Liver (tissue), 9 donors: Measurements from ENCODE around the gene CEP76. TPM values are rescaled to one million over a fixed set of nuclear protein-coding genes. Genes with fewer than 3 reads are reported as not detected.
A peak's percentile ranks its signal among the peaks of the same experiment; 100 is the strongest.

Source experiments
- DNase-seq: peaks from one replicate; pipeline ENCODE4 v3.0.0-alpha.2; 2017; ENCODE audit warnings: low spot score
- H3K27ac ChIP-seq, 2 donors: one replicate each; pipeline ENCODE4 v1.7.0; 2013; ENCODE audit warnings: inconsistent platforms in 2 of 2, low read length in 2 of 2, control low read depth in 1 of 2, low read depth in 1 of 2, mild to moderate bottlenecking in 1 of 2
- H3K27me3 ChIP-seq, 4 donors: one replicate each; pipeline versions ENCODE4 v1.6.1 to v1.7.0; 2013; ENCODE audit warnings: low read length in 3 of 4, inconsistent platforms in 1 of 4, mild to moderate bottlenecking in 1 of 4, moderate library complexity in 1 of 4; ENCODE audit not compliant: control insufficient read depth in 4 of 4, insufficient read depth in 4 of 4
- H3K36me3 ChIP-seq, 4 donors: one replicate each; pipeline versions ENCODE4 v1.6.1 to v1.7.0; 2013; ENCODE audit warnings: low read length in 3 of 4, mild to moderate bottlenecking in 3 of 4, low read depth in 1 of 4, moderate library complexity in 1 of 4; ENCODE audit not compliant: control insufficient read depth in 4 of 4, insufficient read depth in 3 of 4
- H3K4me1 ChIP-seq, 4 donors: one replicate each; pipeline versions ENCODE4 v1.6.1 to v1.7.0; 2013; ENCODE audit warnings: low read length in 3 of 4, mild to moderate bottlenecking in 3 of 4, moderate library complexity in 1 of 4; ENCODE audit not compliant: control insufficient read depth in 4 of 4, insufficient read depth in 4 of 4
- H3K4me3 ChIP-seq, 3 donors: one replicate each; pipeline versions ENCODE4 v1.6.1 to v1.7.0; 2013; ENCODE audit warnings: low read length in 3 of 3, control low read depth in 1 of 3, low read depth in 1 of 3, mild to moderate bottlenecking in 1 of 3
- H3K9ac ChIP-seq, 2 donors: one replicate each; pipeline ENCODE4 v1.7.0; 2013; ENCODE audit warnings: low read length in 2 of 2, mild to moderate bottlenecking in 2 of 2, moderate library complexity in 2 of 2, control low read depth in 1 of 2, low read depth in 1 of 2
- H3K9me3 ChIP-seq, 4 donors: one replicate each; pipeline versions ENCODE4 v1.6.1 to v1.7.0; 2013; ENCODE audit warnings: low read length in 3 of 4; ENCODE audit not compliant: control insufficient read depth in 4 of 4
- ATF3 ChIP-seq: IDR thresholded peaks from 2 replicates; pipeline ENCODE4 v1.6.1; 2016; ENCODE audit warnings: antibody characterized with exemption
- CTCF ChIP-seq: fragments of 150-350 bp; IDR thresholded peaks from 2 replicates; pipeline ENCODE4 v1.5.1; 2017; ENCODE audit warnings: improper control_type of control experiment, low read depth, low read length; ENCODE audit not compliant: missing input control
- EGR1 ChIP-seq, 2 donors: IDR thresholded peaks; 2 replicates each; pipeline ENCODE4 v1.6.1; 2016 to 2018; ENCODE audit warnings: antibody characterized with exemption in 2 of 2, low read depth in 2 of 2
- FOXA1 ChIP-seq: IDR thresholded peaks from 2 replicates; pipeline ENCODE4 v1.6.1; 2016; ENCODE audit warnings: antibody characterized with exemption
- FOXA2 ChIP-seq: IDR thresholded peaks from 2 replicates; pipeline ENCODE4 v1.6.1; 2016; ENCODE audit warnings: antibody characterized with exemption
- GABPA ChIP-seq, 2 donors: IDR thresholded peaks in 1 of 2; conservative IDR thresholded peaks in 1 of 2; 2 replicates each; pipeline ENCODE4 v1.6.1; 2016; ENCODE audit warnings: antibody characterized with exemption in 2 of 2, mild to moderate bottlenecking in 1 of 2, moderate library complexity in 1 of 2
- HNF4G ChIP-seq: IDR thresholded peaks from 2 replicates; pipeline ENCODE4 v1.6.1; 2016; ENCODE audit warnings: antibody characterized with exemption
- JUND ChIP-seq, 2 donors: IDR thresholded peaks; 2 replicates each; pipeline ENCODE4 v1.6.1; 2016; ENCODE audit warnings: antibody characterized with exemption in 2 of 2
- MAX ChIP-seq: IDR thresholded peaks from 2 replicates; pipeline ENCODE4 v1.6.1; 2016; ENCODE audit warnings: antibody characterized with exemption
- NR2F2 ChIP-seq: IDR thresholded peaks from 2 replicates; pipeline ENCODE4 v1.6.1; 2016; ENCODE audit warnings: antibody characterized with exemption
- RAD21 ChIP-seq, 2 donors: IDR thresholded peaks; 2 replicates each; pipeline ENCODE4 v1.6.1; 2016; ENCODE audit warnings: antibody characterized with exemption in 2 of 2, mild to moderate bottlenecking in 2 of 2
- RXRA ChIP-seq, 2 donors: IDR thresholded peaks; 2 replicates each; pipeline ENCODE4 v1.6.1; 2017 to 2018; ENCODE audit warnings: antibody characterized with exemption in 2 of 2, mild to moderate bottlenecking in 1 of 2
- SP1 ChIP-seq: IDR thresholded peaks from 2 replicates; pipeline ENCODE4 v1.6.1; 2018; ENCODE audit warnings: antibody characterized with exemption, mild to moderate bottlenecking
- YY1 ChIP-seq: IDR thresholded peaks from 2 replicates; pipeline ENCODE4 v1.6.1; 2016; ENCODE audit warnings: antibody characterized with exemption, mild to moderate bottlenecking
- ZBTB33 ChIP-seq: IDR thresholded peaks from 2 replicates; pipeline ENCODE4 v1.6.1; 2016; ENCODE audit warnings: antibody characterized with exemption
- WGBS: extraction: QIAGEN DNeasy Blood & Tissue Kit; methylation state at CpG from one replicate; pipeline ENCODE4 v1.1.7; 2013; 5-methylcytosine and 5-hydroxymethylcytosine counted together
- polyA plus RNA-seq, 2 donors: library from polyadenylated mRNA; stranded (reverse) in 1 of 2; unstranded in 1 of 2; fragments of 200-250 nt in 1 of 2; fragments of >200 nt in 1 of 2; fragmentation: Nextera tagmentation in 1 of 2; extraction: Ambion mirVana in 1 of 2; gene quantifications; one replicate each; pipeline versions ENCODE4 v1.2.1 to v1.2.3, GENCODE V29; 2013 to 2015
- total RNA-seq, 2 donors: library from RNA; depleted of rRNA; stranded (reverse); fragments of >200 nt; gene quantifications; one replicate each; pipeline ENCODE4 v1.2.3, GENCODE V29; 2014
- donor health status: healthy.
- donor health status: healthy.
- donor health status: healthy.
- donor health status: healthy.
- donor health status: healthy.

Gene CEP76
- total and polyA plus RNA-seq, 4 donors: 1.3 to 11.8 (median 4.2) TPM

GRCh38 chr18:12745095-12745795, 42.7 kb upstream of the CEP76 start:
- Histone ChIP-seq H3K27ac (no peak overlapping the region), H3K4me3 (no peak overlapping the region), H3K27me3 (no peaks in the 10 kb centered on the region), H3K9ac (no peak overlapping the region), H3K4me1 (no peaks in the 10 kb centered on the region), H3K9me3 (no peaks in the 10 kb centered on the region), H3K36me3 (no peaks in the 10 kb centered on the region)
- 90% methylated on average over 7 of the region's 7 CpGs for WGBS
- TF ChIP-seq ATF3 (no peak), GABPA (IDR thresholded peaks at IDR 0.05 in 1 of 2, conservative IDR thresholded peaks at IDR 0.05 in 1 of 2) (no peak), CTCF (no peak), FOXA1 (no peak), RXRA (IDR thresholded peaks at IDR 0.05) (no peak), EGR1 (IDR thresholded peaks at IDR 0.05; ENCODE audit: low read depth in 2 of 2) (no peak), HNF4G (no peak), FOXA2 (no peak), RAD21 (IDR thresholded peaks at IDR 0.05) (no peak), JUND (IDR thresholded peaks at IDR 0.05) (no peak)
- no peak for DNase-seq

- Histone ChIP-seq H3K36me3 (no peaks in the 10 kb centered on the region), H3K27me3 (no peaks in the 10 kb centered on the region), H3K4me1 (no peaks in the 10 kb centered on the region), H3K9me3 (no peaks in the 10 kb centered on the region), H3K9ac (no peak overlapping the region), H3K27ac (no peak overlapping the region), H3K4me3 (no peak overlapping the region)
- TF ChIP-seq GABPA (IDR thresholded peaks at IDR 0.05 in 1 of 2, conservative IDR thresholded peaks at IDR 0.05 in 1 of 2) (no peak), RAD21 (IDR thresholded peaks at IDR 0.05) (peak; percentile 92 to 93), CTCF (peak; percentile 62)
- WGBS: 2% methylated on average over 2 of the region's 2 CpGs
- no peak for DNase-seq
These were observed 41.6 kb upstream of the CEP76 start for GRCh38 chr18:12744103-12744502.

GRCh38 chr18:12742453-12742852, 39.9 kb upstream of the CEP76 start:
- no peaks in the 10 kb centered on the region for H3K9me3 ChIP-seq
- no peak overlapping the region for H3K4me3 ChIP-seq
- no peaks in the 10 kb centered on the region for H3K36me3 ChIP-seq
- H3K9ac ChIP-seq: no peak overlapping the region
- no peaks in the 10 kb centered on the region for H3K27me3 ChIP-seq
- 80% methylated on average over 5 of the region's 5 CpGs for WGBS
- no peak overlapping the region for H3K27ac ChIP-seq
- no peak for TF ChIP-seq ATF3
- no peak for TF ChIP-seq NR2F2
- no peak for TF ChIP-seq SP1
- TF ChIP-seq YY1: no peak
- no peak for TF ChIP-seq GABPA (IDR thresholded peaks at IDR 0.05 in 1 of 2, conservative IDR thresholded peaks at IDR 0.05 in 1 of 2)
- TF ChIP-seq FOXA2: no peak
- no peak for TF ChIP-seq CTCF
- no peak for TF ChIP-seq ZBTB33
- TF ChIP-seq RXRA (IDR thresholded peaks at IDR 0.05): no peak
- no peak for TF ChIP-seq HNF4G
- TF ChIP-seq MAX: no peak
- no peak for TF ChIP-seq RAD21 (IDR thresholded peaks at IDR 0.05)
- no peaks in the 10 kb centered on the region for H3K4me1 ChIP-seq
- no peak for DNase-seq
